Caco-2 (cell line): ENCODE data around the gene OTUD5. TPM values are rescaled to one million over a fixed set of nuclear protein-coding genes. Genes with fewer than 3 reads are reported as not detected.

Source experiments
- BruUV-seq: library from RNA; stranded (reverse); fragments of 400-500 nt; replicated peaks from 2 replicates; lab custom pipeline; 2021; lab: Mats Ljungman, UMichigan
- CTCF ChIA-PET: fragments of 300-600 bp; sonication (Branson Sonifier 250); formaldehyde crosslinking; loops from one replicate; lab custom pipeline; 2022; ENCODE audit warnings: antibody characterized with exemption; lab: Charles Lee
- POLR2A ChIA-PET: fragments of 300-600 bp; sonication (Branson Sonifier 250); formaldehyde crosslinking; loops from one replicate; lab custom pipeline; 2022; ENCODE audit warnings: antibody characterized with exemption; lab: Charles Lee
- DNase-seq, 2 experiments: peaks; one replicate each; pipeline versions ENCODE4 v3.0.0 to v3.0.0-alpha.2; 2020 to 2022
- H3K27me3 ChIP-seq: replicated peaks from 2 replicates; pipeline ENCODE4 v1.6.0; 2011; ENCODE audit warnings: low read length; ENCODE audit not compliant: control insufficient read depth, insufficient read depth
- H3K36me3 ChIP-seq: 2 replicates; pipeline ENCODE4 v1.5.1; 2011; ENCODE audit warnings: low read length; ENCODE audit not compliant: control insufficient read depth, insufficient read depth
- H3K4me1 ChIP-seq: fragments of 250-450 bp; sonication (Bioruptor Pico); 2 replicates; pipeline ENCODE4 v1.5.1; 2020; ENCODE audit warnings: mild to moderate bottlenecking
- H3K4me3 ChIP-seq: 2 replicates; pipeline ENCODE4 v1.5.1; 2011; ENCODE audit warnings: low read depth, mild to moderate bottlenecking, control low read depth, low read length
- H3K9me3 ChIP-seq: fragments of 250-450 bp; sonication (Bioruptor Pico); 2 replicates; pipeline ENCODE4 v1.5.1; 2020; ENCODE audit warnings: mild to moderate bottlenecking, moderate library complexity
- H3K27ac Mint-ChIP-seq: one replicate; pipeline ENCODE4 v1.8.0; 2022; ENCODE audit warnings: mixed read lengths; ENCODE audit not compliant: unreplicated experiment
- H3K27me3 Mint-ChIP-seq: one replicate; pipeline ENCODE4 v1.8.0; 2022; ENCODE audit warnings: mixed read lengths; ENCODE audit not compliant: insufficient read depth, unreplicated experiment
- H3K36me3 Mint-ChIP-seq: one replicate; pipeline ENCODE4 v1.8.0; 2022; ENCODE audit warnings: mild to moderate bottlenecking, mixed read lengths; ENCODE audit not compliant: insufficient read depth, unreplicated experiment
- H3K4me1 Mint-ChIP-seq: one replicate; pipeline ENCODE4 v1.8.0; 2022; ENCODE audit warnings: low read depth, mixed read lengths; ENCODE audit not compliant: unreplicated experiment
- H3K4me3 Mint-ChIP-seq: one replicate; pipeline ENCODE4 v1.8.0; 2022; ENCODE audit warnings: mild to moderate bottlenecking, moderate library complexity, mixed read lengths; ENCODE audit not compliant: unreplicated experiment
- H3K9me3 Mint-ChIP-seq: one replicate; pipeline ENCODE4 v1.8.0; 2022; ENCODE audit warnings: mixed read lengths; ENCODE audit not compliant: unreplicated experiment
- CTCF ChIP-seq, 2 experiments: fragments of 200-600 bp in 1 of 2; IDR thresholded peaks; 1 replicate in 1 of 2; 2 replicates in 1 of 2; pipeline versions ENCODE4 v1.5.1 to v1.8.0; 2011 to 2022; ENCODE audit warnings: antibody characterized with exemption in 1 of 2, control low read depth in 1 of 2, inconsistent platforms in 1 of 2, low read depth in 1 of 2, low read length in 1 of 2, mild to moderate bottlenecking in 1 of 2, moderate library complexity in 1 of 2; ENCODE audit not compliant: insufficient read depth in 1 of 2, severe bottlenecking in 1 of 2, unreplicated experiment in 1 of 2
- intact Hi-C: fragments of 100-400 bp; cut with micrococcal nuclease; formaldehyde crosslinking; loops from one replicate; pipeline ENCODE4 v1.10.0; 2022; ENCODE audit not compliant: unreplicated experiment
- total RNA-seq: library from RNA; stranded (reverse); gene quantifications from 2 replicates; pipeline ENCODE4 v1.2.3, GENCODE V29; 2022

Gene OTUD5
- total RNA-seq, 1 experiment from 2014 or later: 40.6 TPM

GRCh38 chrX:48975041-48975440 is 17.6 kb upstream of the OTUD5 start:
- no peak overlapping the region for H3K27ac Mint-ChIP-seq
- no peak overlapping the region for H3K4me3 Mint-ChIP-seq
- no peaks in the 10 kb centered on the region for H3K9me3 ChIP-seq
- peaks cover 43% of the 10 kb centered on the region for H3K36me3 Mint-ChIP-seq
- ChIA-PET POLR2A (no interaction called here), CTCF (no interaction called here)
- H3K27me3 Mint-ChIP-seq: no peaks in the 10 kb centered on the region
- no peaks in the 10 kb centered on the region for H3K27me3 ChIP-seq
- DNase-seq: no peak
- H3K9me3 Mint-ChIP-seq: no peaks in the 10 kb centered on the region
- TF ChIP-seq CTCF (IDR thresholded peaks at IDR 0.05; ENCODE audit: insufficient read depth in 1 of 2, low read depth in 1 of 2, low read length in 1 of 2, severe bottlenecking in 1 of 2, unreplicated experiment in 1 of 2): no peak
- no peaks in the 10 kb centered on the region; the same call in 1 of the 2 replicates for H3K36me3 ChIP-seq
- no peak overlapping the region for H3K4me3 ChIP-seq
- no peaks in the 10 kb centered on the region for H3K4me1 Mint-ChIP-seq
- BruUV-seq: no TSS peak
- no peaks in the 10 kb centered on the region for H3K4me1 ChIP-seq
- intact Hi-C loops: no loop called here

GRCh38 chrX:48974574-48974973 is 17.2 kb upstream of the OTUD5 start:
- Mint-ChIP-seq H3K9me3 (no peaks in the 10 kb centered on the region), H3K36me3 (peaks cover 43% of the 10 kb centered on the region), H3K27ac (no peak overlapping the region), H3K27me3 (no peaks in the 10 kb centered on the region), H3K4me1 (no peaks in the 10 kb centered on the region), H3K4me3 (no peak overlapping the region)
- ChIA-PET POLR2A (no interaction called here), CTCF (no interaction called here)
- TF ChIP-seq CTCF (IDR thresholded peaks at IDR 0.05; ENCODE audit: insufficient read depth in 1 of 2, low read depth in 1 of 2, low read length in 1 of 2, severe bottlenecking in 1 of 2, unreplicated experiment in 1 of 2): no peak
- intact Hi-C loops: no loop called here
- Histone ChIP-seq H3K9me3 (no peaks in the 10 kb centered on the region), H3K4me3 (no peak overlapping the region), H3K27me3 (no peaks in the 10 kb centered on the region), H3K4me1 (no peaks in the 10 kb centered on the region), H3K36me3 (no peaks in the 10 kb centered on the region; the same call in 1 of the 2 replicates)
- no peak for DNase-seq
- BruUV-seq: no TSS peak

- Mint-ChIP-seq H3K27me3 (no peaks in the 10 kb centered on the region), H3K4me3 (no peak overlapping the region), H3K27ac (no peak overlapping the region), H3K4me1 (no peaks in the 10 kb centered on the region), H3K36me3 (peaks cover 41% of the 10 kb centered on the region), H3K9me3 (no peaks in the 10 kb centered on the region)
- POLR2A ChIA-PET: no interaction called here
- H3K36me3 ChIP-seq: no peaks in the 10 kb centered on the region; the same call in 1 of the 2 replicates
- BruUV-seq: no TSS peak
- intact Hi-C loops: no loop called here
- no peaks in the 10 kb centered on the region for H3K27me3 ChIP-seq
- H3K4me1 ChIP-seq: no peaks in the 10 kb centered on the region
- no peaks in the 10 kb centered on the region for H3K9me3 ChIP-seq
- no peak overlapping the region for H3K4me3 ChIP-seq
- CTCF ChIA-PET: no interaction called here
- DNase-seq: no peak
- TF ChIP-seq CTCF (IDR thresholded peaks at IDR 0.05; ENCODE audit: insufficient read depth in 1 of 2, low read depth in 1 of 2, low read length in 1 of 2, severe bottlenecking in 1 of 2, unreplicated experiment in 1 of 2): no peak
Observed at GRCh38 chrX:48974033-48974432, 16.6 kb upstream of the OTUD5 start.
